Endothelial cell of umbilical vein (primary cell): ENCODE results near the gene S100A7.

Experiments used
- FOS ChIP-seq: IDR thresholded peaks from 2 replicates; pipeline ENCODE4 v1.6.1; 2011; ENCODE audit warnings: mild to moderate bottlenecking, low read length, moderate library complexity, borderline replicate concordance; ENCODE audit not compliant: insufficient read depth
- POLR2AphosphoS5 ChIP-seq: IDR thresholded peaks from 2 replicates; pipeline ENCODE4 v1.6.1; 2012; ENCODE audit warnings: low read depth, mild to moderate bottlenecking, control low read depth, low read length, moderate library complexity; ENCODE audit not compliant: insufficient read depth

DNA sequence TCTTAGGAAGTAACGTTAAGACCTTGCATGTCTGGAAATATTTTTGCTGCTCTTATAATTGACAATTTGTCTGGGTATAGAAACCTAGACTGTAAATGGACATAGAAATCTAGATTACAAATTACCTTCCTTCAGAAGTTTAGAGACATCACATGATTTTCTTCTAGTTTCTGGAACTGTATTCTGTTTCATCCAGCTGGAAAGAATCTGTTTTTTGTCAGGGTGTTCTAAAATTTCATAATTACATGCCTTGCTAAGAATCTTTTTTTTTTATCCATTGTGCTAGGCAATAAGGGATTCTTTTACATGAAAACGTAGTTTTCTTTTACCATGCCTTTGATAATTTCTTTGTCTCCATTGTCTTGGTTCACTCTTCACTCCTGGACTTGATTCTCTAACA, 20.7 kb upstream of the S100A7 start:
- TF ChIP-seq POLR2AphosphoS5: no peak
- no peak for TF ChIP-seq FOS
